Nephron (organoid): ENCODE measurements around the gene CETP.
"Not testable (repeated sequence)": the region's sequence is repeated elsewhere in the genome, so short reads cannot be mapped to it uniquely, and the experiment has no call there.

Experiments
- H3K27ac Mint-ChIP-seq, 3 experiments: 2 replicates each; pipeline ENCODE4 v1.8.0; 2020; ENCODE audit warnings: mixed read lengths in 3 of 3, mild to moderate bottlenecking in 2 of 3, moderate library complexity in 1 of 3
- H3K27me3 Mint-ChIP-seq: 2 replicates; pipeline ENCODE4 v1.8.0; 2021; ENCODE audit warnings: low read depth, mild to moderate bottlenecking, moderate library complexity, mixed read lengths
- H3K36me3 Mint-ChIP-seq: 2 replicates; pipeline ENCODE4 v1.8.0; 2020; ENCODE audit warnings: low read depth, mixed read lengths
- H3K4me1 Mint-ChIP-seq: 2 replicates; pipeline ENCODE4 v1.8.0; 2020; ENCODE audit warnings: mixed read lengths
- H3K4me3 Mint-ChIP-seq, 3 experiments: 2 replicates each; pipeline ENCODE4 v1.8.0; 2020; ENCODE audit warnings: mild to moderate bottlenecking in 3 of 3, mixed read lengths in 3 of 3, moderate library complexity in 2 of 3
- H3K9me3 Mint-ChIP-seq: 2 replicates; pipeline ENCODE4 v1.8.0; 2020; ENCODE audit warnings: mixed read lengths
- CTCF ChIP-seq, 3 experiments: fragments of 200-600 bp; sonication (generic); IDR thresholded peaks; one replicate each; pipeline ENCODE4 v1.5.0; 2021; ENCODE audit warnings: antibody characterized with exemption in 3 of 3; ENCODE audit not compliant: unreplicated experiment in 3 of 3

Gene CETP

DNA sequence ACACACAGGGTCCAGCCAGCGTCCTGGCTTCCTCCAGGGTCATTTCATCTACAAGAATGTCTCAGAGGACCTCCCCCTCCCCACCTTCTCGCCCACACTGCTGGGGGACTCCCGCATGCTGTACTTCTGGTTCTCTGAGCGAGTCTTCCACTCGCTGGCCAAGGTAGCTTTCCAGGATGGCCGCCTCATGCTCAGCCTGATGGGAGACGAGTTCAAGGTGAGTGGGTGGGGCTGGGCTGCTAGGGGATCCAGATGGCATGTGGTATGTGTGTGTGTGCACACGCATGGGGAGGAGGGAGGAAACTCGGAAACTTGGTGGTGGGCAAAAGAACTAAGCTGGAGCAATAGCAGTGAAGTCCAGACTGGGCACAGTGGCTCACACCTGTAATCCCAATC is 11.5 kb downstream of the CETP start:
- Mint-ChIP-seq H3K27me3 (peaks cover 5% of the 10 kb centered on the region), H3K4me3 (no peak overlapping the region), H3K4me1 (no peaks in the 10 kb centered on the region), H3K27ac (no peak overlapping the region), H3K9me3 (no peaks in the 10 kb centered on the region), H3K36me3 (no peaks in the 10 kb centered on the region)
- TF ChIP-seq CTCF (IDR thresholded peaks at IDR 0.05; ENCODE audit: unreplicated experiment in 3 of 3), result no peak

DNA sequence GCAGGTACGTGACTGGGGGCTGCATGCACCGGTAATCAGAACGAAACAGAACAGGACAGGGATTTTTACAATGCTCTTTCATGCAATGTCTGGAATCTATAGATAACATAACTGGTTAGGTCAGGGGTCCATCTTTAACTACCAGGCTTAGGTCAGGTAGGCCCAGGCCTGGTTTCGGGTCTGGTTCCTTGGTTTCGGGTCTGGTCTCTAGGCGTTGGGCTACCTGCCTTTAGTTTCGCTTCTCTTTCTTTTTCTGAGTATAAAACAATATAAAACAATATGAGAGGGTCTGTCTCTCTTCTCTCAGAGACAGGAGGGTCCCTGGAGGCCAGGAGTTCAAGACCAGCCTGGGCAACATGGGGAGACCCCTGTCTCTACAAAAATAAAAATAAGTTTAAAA is 12.1 kb downstream of the CETP start:
- H3K9me3 Mint-ChIP-seq, H3K4me1 Mint-ChIP-seq, H3K27me3 Mint-ChIP-seq, H3K27ac Mint-ChIP-seq, H3K4me3 Mint-ChIP-seq, H3K36me3 Mint-ChIP-seq: not testable (repeated sequence)

DNA sequence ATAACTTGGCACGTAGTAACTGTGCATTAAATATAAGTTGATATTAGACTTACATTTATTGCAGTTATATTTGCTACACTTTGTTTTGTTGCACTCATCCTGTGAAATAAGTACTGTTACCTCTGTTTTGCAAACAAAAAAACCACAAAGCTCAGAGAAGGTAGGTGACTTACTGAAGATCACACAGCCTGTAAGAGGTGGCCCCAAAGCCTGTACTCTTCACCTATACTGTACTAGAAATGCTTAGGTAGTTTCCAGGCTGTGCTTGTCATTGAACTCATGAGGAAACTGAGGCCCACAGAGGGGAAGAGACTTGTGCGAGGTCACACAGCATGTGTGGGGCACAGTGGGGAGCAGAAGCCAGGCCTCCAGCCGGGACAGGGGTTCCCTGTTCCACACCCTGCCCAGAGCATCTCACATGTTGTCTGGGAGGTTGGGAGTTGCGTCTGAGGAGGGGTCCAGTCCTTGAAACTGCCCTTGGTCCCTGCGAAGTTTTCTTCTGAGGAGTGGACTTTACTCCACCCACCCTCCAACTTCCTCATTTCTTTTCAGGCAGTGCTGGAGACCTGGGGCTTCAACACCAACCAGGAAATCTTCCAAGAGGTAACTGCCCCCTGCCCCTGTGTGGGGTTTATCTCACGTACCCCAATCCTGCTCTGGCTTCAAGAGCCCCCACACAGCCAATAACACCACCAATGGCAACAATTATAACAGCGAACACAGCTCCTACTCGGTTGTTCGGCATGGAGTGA is 13.0 kb downstream of the CETP start:
- TF ChIP-seq CTCF (IDR thresholded peaks at IDR 0.05; ENCODE audit: unreplicated experiment in 3 of 3), result no peak
- H3K9me3 Mint-ChIP-seq, result no peaks in the 10 kb centered on the region
- H3K4me3 Mint-ChIP-seq, result no peak overlapping the region
- no peaks in the 10 kb centered on the region for H3K4me1 Mint-ChIP-seq
- peaks cover 5% of the 10 kb centered on the region for H3K27me3 Mint-ChIP-seq
- H3K27ac Mint-ChIP-seq, result no peak overlapping the region
- H3K36me3 Mint-ChIP-seq, result no peaks in the 10 kb centered on the region

DNA sequence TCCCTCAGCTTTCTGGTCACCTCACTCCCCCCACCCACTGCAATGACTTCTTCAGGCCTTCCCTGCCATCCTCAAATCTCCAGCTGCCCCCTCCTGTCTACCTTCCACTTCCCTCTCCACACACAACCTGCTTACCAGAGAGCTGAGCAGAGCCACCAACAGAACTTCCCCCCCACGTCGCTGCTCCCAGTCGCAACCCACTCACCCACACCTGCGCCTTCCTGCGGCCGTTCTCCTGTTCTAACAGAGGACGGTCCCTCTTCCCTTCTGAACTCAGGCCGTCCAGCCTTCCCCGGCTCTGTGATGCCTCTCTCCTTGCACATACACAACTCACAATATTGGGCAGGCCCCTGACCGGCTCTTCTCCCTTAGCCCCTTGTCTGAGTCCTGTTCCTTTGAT is 14.0 kb downstream of the CETP start:
- H3K36me3 Mint-ChIP-seq, result no peaks in the 10 kb centered on the region
- no peak overlapping the region for H3K27ac Mint-ChIP-seq
- H3K9me3 Mint-ChIP-seq, result no peaks in the 10 kb centered on the region
- no peak overlapping the region for H3K4me3 Mint-ChIP-seq
- H3K27me3 Mint-ChIP-seq, result peaks cover 5% of the 10 kb centered on the region
- H3K4me1 Mint-ChIP-seq, result no peaks in the 10 kb centered on the region
- TF ChIP-seq CTCF (IDR thresholded peaks at IDR 0.05; ENCODE audit: unreplicated experiment in 3 of 3), result no peak

GRCh38 chr16:56977216-56977615 is 15.5 kb downstream of the CETP start:
- TF ChIP-seq CTCF (IDR thresholded peaks at IDR 0.05; ENCODE audit: unreplicated experiment in 3 of 3), result no peak
- no peak overlapping the region for H3K4me3 Mint-ChIP-seq
- peaks cover 7% of the 10 kb centered on the region for H3K27me3 Mint-ChIP-seq
- H3K27ac Mint-ChIP-seq, result no peak overlapping the region
- H3K9me3 Mint-ChIP-seq, result no peaks in the 10 kb centered on the region
- no peaks in the 10 kb centered on the region for H3K4me1 Mint-ChIP-seq
- no peaks in the 10 kb centered on the region for H3K36me3 Mint-ChIP-seq

- no peaks in the 10 kb centered on the region for H3K4me1 Mint-ChIP-seq
- H3K36me3 Mint-ChIP-seq, result no peaks in the 10 kb centered on the region
- TF ChIP-seq CTCF (IDR thresholded peaks at IDR 0.05; ENCODE audit: unreplicated experiment in 3 of 3), result no peak
Observed at GRCh38 chr16:56977823-56978430, 16.2 kb downstream of the CETP start.

More at GRCh38 chr16:56977823-56978430, 16.2 kb downstream of the CETP start:
- H3K9me3 Mint-ChIP-seq, result no peaks in the 10 kb centered on the region
- H3K27ac Mint-ChIP-seq, result no peak overlapping the region
- H3K4me3 Mint-ChIP-seq, result no peak overlapping the region
- peaks cover 9% of the 10 kb centered on the region for H3K27me3 Mint-ChIP-seq
